ENCODE measurements around the gene TNNI3.
"Not testable (repeated sequence)": the region's sequence is repeated elsewhere in the genome, so short reads cannot be mapped to it uniquely, and the experiment has no call there.

Gene TNNI3

DNA sequence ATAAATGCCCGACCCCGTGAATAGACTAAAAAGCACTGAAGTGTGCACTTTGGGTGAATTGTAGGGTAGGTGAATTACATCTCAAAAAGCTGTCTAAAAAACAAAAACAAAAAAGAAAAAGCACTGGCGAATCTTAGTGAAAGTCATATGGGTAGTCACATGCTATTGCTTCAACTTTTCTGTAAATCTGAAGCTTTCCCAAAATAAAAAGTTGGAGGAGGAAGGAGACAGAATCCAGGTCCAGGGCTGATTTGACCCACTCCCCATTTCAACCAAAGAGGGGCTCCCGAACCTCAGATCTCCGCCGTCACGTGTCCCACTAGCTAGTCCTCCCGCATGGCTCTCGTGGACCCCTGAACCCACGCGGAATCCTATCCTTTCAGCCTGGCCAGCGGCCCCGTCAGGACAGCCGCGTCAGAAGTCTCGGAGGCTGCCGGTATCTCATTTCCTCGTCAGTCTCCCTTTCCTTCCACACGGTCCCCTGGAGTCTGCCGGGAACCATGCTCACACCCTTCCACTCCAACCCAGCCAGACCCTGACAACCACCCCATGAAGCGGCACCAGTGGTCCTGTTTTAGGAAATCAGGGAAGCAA is 46.2 kb downstream of the TNNI3 start:
- no peak for DNase-seq

DNA sequence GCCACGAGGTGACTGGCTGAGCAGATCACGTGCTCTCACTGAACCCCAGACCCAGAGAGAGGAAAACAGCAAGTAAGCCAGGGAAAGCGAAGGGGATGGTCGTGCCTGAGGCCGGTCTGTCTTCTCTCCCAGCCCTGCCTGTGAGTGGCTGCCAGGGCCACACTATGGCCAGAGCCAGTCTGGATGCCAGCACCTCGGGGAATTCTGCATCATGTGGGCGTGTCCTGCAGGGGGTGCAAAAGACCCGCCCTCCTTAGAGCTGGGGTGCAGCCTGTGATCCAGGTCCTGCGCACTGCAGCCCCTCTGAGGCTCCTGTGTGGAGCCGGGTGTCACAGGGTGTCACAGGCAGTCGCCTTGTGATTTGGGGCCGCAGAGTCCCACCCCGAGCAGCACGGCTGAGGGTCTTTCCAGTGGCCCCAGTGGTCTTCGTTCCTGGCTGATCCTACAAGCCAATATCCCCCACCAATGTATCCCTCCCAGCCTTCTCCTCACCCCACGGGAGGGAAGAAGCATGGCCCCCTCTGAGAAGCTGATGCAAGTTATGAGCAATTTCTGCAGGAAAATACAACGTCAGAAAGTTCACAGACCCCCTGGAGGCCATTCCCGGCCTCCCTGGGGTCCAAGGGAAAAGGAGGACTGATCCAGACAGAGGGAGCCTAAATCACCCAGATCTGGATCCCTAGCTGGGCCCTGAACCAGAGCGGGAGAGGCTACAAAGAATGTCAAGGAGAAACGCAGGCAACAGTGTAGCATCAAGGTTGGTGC is 47.8 kb downstream of the TNNI3 start:
- DNase-seq: no peak

DNA sequence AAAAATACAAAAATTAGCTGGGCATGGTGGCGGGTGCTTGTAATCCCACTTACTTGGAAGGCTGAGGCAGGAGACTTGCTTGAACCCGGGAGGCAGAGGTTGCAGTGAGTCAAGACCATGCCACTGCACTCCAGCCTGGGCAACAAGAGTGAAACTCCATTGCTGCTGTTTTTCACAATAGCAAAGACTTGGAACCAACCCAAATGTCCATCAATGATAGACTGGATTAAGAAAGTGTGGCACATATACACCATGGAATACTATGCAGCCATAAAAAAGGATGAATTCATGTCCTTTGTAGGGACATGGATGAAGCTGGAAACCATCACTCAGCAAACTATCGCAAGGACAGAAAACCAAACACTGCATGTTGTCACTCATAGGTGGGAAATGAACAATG is 50.3 kb downstream of the TNNI3 start:
- DNase-seq: not testable (repeated sequence)

DNA sequence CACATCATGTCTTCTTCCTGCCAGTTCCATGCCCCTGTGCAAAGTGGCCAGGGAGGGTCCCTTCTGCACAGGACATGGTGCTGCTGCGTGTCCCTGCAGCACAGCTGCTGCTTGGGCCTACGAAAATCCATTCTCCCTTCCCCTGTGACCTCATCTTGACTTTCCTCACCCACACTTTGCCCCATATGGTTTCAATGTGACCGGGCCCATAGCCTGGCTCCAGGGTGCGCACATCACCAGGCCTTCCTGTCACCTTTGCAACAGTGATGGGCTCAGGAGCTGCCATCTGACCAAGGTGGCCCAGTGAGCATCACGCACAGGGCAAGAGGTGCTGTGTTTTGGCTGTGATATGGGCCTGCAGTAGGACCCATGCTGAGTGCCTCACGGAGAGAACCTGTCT is 50.9 kb downstream of the TNNI3 start:
- no peak for DNase-seq

DNA sequence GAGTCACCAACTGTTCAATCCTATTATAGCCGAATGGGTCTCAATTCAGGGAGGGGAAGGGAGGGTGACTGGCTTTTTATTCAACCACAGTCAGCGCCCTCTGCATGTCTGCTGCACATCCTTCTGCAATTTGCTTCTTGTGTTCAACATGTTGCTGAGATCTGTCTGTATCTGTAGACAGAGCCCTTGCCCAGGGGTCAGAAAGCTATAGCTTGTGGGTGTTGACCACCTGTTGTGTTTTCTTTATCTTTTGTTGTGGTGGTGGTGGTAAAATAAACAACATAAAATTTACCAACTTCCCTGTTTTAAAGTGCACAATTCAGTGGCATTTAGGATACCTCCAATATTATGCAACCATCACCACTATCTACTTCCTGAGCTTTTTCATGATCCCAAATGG is 52.3 kb downstream of the TNNI3 start:
- DNase-seq: no peak

DNA sequence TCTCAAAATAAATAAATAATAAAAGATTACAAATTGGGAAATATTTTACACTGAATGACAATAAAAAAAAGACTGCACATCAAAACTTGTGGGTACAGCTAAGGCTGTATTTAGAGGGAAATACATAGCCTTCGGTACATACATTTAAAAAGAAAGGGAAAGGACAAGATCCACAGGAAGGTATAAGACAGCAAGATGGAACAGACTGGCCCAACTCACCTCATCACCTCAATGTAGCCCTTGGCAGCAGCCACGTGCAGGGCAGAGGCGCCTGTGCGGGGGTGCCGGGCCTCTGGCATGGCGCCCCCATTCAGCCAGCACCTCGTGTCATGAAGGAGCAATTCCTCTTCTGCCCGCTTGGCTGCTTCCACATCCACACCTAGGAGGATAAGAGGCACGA is 54.3 kb downstream of the TNNI3 start:
- no peak for DNase-seq
